GM18526 (cell line): ENCODE results near the gene SELP.

Experiments
- POLR2A ChIP-seq: IDR thresholded peaks from 3 replicates; pipeline ENCODE4 v1.6.1; 2011; ENCODE audit not compliant: insufficient read length; ENCODE audit errors: extremely low read depth

The SELP gene

DNA sequence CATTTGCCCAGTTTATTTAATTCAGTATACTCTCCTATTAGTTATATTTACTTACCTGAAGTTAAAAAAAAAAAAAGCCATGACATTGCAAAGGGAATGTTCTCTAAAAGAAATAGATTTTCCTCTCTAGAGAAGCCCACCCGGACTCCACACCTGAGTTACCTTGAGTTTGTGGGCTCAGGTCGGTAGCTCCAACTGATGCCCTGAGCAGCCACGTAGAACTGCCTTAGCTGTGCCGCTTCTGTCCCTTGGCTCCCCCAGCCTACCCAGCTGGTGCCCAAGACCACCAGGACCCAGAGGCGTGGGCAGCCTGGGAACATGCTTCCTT is 43.9 kb downstream of the SELP start:
- no peak for TF ChIP-seq POLR2A

DNA sequence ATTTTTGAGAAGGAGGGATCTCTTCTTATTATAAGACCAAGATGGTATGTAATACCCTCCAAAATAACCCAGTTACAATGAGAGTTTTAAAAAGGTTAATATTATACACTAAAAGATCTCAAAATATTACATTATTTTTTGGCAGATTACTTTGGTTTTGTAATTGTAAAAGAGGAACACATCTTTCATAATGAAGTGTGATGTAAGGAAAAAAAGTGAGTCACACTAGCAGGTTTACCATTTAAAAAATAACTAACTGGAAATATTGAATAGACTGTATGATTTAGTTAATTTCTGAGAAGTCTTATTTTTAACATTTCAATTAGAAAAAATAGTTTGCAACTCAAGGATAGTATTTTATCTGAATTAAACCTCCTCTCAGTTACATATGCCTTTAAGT is 44.7 kb downstream of the SELP start:
- TF ChIP-seq POLR2A = no peak

DNA sequence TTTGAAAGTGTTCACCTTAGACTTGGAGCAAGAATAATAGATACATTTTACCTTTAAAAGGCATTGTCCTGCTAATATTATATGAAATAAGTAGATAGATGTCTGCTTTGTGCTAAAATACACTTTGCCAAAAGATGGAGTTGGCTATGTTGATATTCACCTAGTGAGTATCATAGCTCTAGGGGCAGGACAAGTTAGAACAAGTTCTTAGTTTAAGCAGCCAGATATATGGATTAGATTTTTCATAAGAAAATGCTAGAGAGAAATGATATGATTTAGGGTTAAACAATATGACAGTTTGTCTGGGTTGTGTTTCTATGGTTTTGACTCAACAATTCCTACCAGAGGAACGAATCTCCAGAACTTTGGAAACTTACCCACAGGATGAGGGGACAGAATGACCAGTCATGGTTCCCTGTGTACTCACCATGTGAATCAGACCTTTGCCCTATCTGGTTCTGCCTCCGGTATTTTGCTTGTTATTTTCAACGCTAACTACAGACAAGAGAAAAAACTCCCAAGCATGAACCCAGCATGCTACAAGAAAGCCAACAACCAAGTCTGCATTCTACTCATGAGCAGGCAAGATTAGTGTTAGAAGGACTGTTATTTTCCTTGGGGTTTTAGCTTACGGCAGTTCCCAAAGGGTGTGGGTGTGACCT is 45.3 kb downstream of the SELP start:
- no peak for TF ChIP-seq POLR2A

DNA sequence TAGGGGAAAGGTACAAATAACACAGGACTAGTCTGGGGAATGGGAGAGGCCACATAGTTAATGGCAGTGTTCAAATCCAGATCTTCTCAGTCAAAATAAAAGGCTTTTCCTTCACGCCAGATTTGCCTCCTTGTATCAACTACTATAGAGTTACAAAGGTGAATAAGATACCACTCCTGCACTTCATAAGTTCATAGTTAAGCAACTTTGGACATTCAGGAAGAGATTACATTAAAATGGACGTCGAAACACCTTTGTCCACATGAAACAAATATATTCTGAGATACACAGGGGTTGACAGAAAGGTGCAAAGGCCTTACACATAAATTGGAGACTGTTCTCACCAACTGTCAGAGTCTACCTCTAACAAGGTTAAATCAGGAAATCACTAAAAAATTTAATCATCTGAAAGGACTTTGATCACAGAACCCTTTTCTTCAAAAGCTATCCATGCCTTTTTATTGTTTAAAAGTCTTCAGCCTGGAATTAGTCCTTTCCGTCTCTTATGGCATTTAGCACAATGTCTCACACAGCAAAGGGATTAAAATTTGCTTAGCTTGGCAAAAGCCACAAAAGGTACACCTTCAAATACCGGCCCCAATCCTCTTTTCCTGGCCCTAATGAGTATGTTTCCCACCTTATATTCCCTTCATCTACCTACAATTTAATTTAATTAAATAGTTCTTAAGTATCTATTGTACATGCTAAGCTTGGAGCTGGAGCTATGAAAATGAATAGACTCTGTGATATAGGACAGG is 51.8 kb downstream of the SELP start:
- no peak for TF ChIP-seq POLR2A

DNA sequence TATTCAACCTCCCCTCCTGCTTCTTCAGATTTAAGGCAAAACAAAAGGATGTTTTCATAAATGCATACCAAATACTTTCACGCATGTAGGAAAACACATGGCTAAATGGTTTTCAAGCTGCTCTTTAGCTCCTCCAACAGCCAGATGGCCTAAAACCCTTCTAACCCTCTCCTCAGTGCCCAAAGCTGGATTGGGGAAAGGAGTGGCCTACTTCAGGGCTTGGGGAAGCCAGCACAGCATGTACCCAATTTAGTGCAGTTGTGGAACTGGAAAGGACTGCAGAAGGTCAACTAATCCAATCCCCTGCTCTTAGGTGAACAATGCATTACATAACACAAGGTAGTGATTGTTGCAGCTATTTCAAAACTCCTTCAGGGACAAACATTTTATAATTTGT is 53.0 kb downstream of the SELP start:
- TF ChIP-seq POLR2A = no peak

DNA sequence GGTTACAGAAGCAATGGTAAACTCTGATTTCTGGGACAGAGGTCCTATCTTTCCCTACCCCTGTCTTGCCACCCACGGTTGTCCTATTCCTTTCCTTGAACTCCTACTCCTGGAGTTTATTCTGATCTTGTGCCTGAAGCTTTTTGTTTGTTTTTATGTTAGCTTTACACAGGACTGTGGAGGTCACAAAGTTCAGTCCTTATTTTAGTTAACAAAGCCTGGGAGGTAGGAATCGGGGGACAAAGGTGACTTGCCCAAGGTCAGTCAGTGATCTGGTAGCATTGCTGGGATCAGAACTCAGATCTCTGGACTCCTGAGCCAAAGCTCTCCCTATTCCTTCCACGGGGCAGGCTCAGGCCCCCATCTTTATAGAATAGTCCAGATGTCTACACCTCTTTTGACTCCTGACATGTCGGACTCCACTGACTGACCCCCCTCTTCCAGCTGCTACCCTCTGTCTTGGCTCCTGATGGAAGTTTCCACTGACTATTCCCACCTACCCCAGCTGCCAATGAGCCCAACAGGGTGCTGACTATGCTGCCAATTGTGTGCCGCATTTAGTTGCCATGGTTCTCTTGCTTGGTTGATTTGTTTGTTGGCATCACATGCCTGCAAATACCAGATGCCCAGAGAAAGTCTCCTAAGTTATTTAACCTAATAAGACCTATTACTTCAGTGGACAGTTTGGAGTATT is 53.5 kb downstream of the SELP start:
- TF ChIP-seq POLR2A = no peak

DNA sequence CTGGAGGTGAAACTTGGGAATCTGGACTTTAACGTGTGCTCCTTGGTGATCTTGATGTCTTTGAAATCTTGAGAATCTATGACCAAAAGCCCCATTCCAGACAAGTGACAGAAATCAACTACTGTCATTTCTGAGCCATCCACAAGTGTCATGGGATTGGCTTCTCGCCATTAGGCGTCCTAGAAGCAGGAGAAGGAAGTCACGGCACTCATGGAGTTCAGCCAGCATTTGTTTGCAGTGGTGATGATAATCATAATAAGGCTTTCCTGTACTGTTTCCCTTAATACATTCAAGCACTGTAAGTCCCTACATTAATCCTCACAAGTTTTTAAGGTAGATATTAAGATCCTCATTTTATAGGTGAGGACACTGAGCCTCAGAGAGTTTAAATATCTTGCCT is 55.6 kb downstream of the SELP start:
- no peak for TF ChIP-seq POLR2A

DNA sequence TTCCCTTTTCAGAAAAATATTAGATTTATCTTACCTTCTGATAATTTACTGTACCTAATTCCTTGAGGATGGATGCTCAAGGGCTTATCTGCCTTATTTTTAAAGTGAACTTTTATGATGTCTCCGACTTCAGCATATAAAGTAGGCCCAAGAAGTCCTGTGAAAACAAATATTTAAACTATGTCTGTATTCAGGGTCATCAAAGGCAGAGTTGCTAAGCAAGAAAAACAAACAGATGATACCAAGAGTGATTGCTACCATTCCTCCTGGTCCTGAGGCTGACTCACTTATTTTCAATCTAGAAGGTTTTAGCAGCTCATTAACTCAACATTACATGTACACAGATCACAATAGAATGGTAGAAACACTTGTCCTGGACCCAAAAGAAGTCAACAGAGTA is 57.7 kb downstream of the SELP start:
- TF ChIP-seq POLR2A = no peak

DNA sequence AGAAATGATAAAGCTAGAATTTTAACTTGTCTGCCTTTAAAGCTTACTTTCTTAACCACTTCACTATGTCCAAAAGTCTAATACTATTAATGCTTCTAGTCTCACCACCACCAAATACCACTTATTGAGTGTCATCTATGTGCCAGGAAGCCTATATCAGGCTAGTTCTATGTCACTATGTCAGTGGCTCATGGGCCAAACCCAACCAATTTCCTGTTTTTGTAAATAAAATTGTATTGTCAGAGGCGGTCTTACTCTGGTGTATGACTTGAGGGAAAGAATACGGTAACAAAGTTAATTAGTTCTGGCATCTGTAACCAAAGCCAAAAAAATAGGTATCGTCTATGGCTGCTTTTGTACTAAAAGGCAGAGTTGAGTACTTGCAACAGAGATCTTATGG is 58.5 kb downstream of the SELP start:
- TF ChIP-seq POLR2A = no peak

DNA sequence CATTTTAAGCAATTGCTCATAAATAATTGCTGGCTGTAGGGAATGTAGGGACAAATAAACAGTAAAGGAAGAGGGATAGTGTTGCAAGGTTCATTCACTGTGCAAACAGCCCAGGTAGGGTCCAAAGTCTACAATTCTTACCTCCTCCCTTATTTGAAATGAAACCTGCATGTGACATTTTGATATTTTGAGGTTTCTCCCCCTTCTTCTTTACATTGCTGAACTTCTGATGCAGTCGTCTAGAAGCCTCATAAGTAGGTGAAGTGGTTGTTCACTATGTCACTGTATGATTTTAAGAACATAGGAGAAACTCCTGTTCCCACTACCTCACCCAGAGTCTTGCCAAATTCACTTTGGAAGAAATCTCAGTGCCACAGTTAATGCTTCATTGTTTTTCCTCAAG is 59.8 kb downstream of the SELP start:
- TF ChIP-seq POLR2A = no peak

DNA sequence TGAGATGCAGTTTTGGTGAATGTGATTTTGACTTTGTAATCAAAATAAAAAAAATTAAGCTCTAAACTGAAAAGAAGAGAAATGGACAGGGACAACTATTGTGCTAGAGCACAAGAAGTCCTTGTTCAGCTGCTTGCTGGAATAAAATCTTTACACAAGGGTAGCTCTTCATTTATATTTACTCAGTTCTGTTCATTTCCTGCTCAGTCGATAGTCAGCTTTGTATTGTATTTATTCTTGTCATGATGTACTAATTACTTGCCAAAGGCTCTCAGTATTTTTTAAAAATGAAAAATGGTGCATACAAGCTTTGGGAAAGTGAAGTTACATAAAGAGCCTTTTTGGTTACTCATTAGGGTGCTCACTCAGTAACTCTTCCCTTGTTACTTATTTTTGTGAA is 61.4 kb downstream of the SELP start:
- no peak for TF ChIP-seq POLR2A

DNA sequence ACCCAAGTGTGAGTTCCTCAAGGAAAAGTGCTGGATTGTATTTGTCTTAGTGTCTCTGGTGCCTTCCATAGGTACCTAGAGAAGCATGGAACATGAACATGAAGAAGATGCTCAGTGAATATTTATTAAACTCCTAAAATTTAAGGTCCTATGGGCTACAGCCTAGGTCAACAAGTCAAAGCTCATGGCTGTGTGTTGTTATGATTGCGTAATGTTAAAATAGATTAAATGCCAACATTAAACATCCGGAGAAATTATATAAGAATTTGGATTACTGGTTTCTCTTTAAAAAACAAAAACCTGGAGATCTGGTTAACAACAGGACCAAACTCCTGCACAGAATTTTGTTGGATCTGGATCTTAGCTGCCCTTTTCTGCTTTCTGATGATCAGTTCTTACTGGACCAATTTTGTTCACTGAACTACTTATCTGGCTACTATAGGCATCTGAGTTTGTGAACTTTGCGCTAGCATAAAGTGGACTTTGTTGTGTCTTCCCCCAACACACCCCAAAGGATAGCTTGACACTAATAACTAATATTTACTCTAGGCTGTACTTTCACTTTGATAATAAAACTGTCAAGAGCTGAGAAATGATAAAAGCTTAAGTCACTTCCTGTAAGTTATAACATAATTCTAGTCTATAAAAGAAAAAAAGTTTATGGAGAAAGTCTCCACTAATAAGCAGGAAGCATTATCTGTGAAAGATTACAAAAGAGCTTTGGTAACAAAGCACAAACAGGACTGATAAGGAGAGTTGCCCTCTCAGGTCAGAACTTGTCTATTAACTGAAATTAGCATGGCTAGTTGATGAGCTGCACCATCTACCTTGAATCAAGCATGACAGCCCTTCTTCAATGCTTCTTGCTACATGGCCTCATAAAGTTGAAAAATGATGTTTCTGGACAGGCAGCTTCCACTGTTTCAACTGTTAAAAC is 64.3 kb downstream of the SELP start:
- TF ChIP-seq POLR2A = no peak

DNA sequence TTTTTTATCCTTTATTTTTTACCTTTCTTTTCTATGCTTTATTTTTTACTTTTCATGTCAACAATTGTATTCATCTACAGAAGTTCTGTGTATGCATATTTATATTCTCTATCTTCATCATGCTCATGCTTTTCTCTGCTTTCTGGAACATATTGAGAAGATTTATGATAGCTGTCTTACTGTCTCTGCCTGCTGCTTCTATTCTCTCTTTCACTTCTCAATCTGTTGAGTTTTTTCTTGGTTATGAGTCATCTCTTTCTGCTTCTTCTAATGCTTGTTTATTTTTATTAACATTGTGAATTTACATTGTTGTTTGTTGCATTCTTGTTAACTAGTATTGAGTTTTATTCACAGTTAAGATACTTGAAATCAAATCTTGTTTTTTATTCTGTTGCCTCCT is 66.3 kb downstream of the SELP start:
- TF ChIP-seq POLR2A = no peak

DNA sequence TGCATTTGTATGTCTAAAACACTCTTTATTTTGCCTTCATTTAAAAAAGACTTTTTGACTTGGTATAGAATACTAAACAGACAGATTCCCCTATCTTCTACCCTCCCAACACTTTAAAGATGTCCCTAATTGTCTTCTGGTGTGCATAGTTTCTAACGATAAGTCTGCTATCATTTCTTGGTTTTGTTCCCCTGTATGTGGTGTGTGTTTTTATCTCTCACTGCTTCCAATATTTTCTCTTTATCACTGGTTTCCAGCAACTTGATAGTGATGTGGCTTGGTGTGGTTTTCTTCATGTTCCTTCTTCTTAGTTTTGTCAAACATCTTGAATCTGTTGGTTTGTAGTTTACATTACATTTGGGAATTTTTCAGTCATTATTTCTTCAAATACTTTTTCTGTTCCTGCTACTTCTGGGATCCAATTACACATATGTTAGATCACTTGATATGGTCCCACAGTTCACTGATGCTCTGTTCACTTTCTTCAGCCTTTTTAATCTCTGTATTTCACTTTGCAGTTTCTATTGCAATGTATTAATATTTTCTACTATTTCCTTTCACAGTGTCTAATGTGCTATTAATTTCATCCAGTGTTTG is 66.8 kb downstream of the SELP start:
- no peak for TF ChIP-seq POLR2A

DNA sequence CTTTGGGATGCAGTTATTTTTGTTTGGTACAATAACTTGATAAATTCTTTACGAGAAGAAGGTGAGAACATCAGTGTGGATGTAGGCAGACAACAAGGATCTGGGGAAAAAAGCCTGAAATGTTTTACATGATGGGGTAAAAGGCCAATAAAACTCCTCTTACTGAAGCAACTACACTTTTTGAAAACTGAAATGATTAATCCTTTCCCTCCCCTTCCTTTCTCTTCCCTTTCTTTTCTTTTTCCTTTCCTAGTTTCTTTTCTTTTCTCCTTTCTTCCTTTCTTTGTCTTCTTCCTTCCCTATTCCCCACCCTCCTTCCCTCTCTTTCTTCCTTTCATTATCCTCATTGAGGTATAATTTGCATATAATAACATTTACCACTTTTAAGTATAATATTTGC is 68.2 kb downstream of the SELP start:
- no peak for TF ChIP-seq POLR2A
